ENCODE results near the gene IGIP. TPM values are rescaled to one million over a fixed set of nuclear protein-coding genes. Genes with fewer than 3 reads are reported as not detected.

The IGIP gene
- total RNA-seq, 1 experiment from 2014 or later: 0.48 TPM

- no peak overlapping the region for H3K4me3 ChIP-seq (ENCODE audit: insufficient read depth, low read depth, low read length)
- DNase-seq: no peak
- H3K36me3 ChIP-seq (replicated peaks; ENCODE audit: control insufficient read depth, insufficient read depth, low read length): no peaks in the 10 kb centered on the region
- peaks cover 25% of the 10 kb centered on the region for H3K27me3 ChIP-seq (ENCODE audit: control insufficient read depth, insufficient read depth, low read length)
These were observed 16.5 kb downstream of the IGIP start for GRCh38 chr5:140142246-140142645.

GRCh38 chr5:140142856-140143255 lies 17.1 kb downstream of the IGIP start:
- no peaks in the 10 kb centered on the region for H3K36me3 ChIP-seq (replicated peaks; ENCODE audit: control insufficient read depth, insufficient read depth, low read length)

GRCh38 chr5:140143521-140144258 lies 18.0 kb downstream of the IGIP start:
- H3K27me3 ChIP-seq (ENCODE audit: control insufficient read depth, insufficient read depth, low read length): peaks cover 38% of the 10 kb centered on the region
- no peaks in the 10 kb centered on the region for H3K36me3 ChIP-seq (replicated peaks; ENCODE audit: control insufficient read depth, insufficient read depth, low read length)
- H3K4me3 ChIP-seq (ENCODE audit: insufficient read depth, low read depth, low read length): no peak overlapping the region
- DNase-seq: no peak

More at GRCh38 chr5:140142856-140143255, 17.1 kb downstream of the IGIP start:
- Histone ChIP-seq H3K27me3 (ENCODE audit: control insufficient read depth, insufficient read depth, low read length) (peaks cover 32% of the 10 kb centered on the region), H3K4me3 (ENCODE audit: insufficient read depth, low read depth, low read length) (no peak overlapping the region)
- no peak for DNase-seq

- Histone ChIP-seq H3K27me3 (ENCODE audit: control insufficient read depth, insufficient read depth, low read length) (peaks cover 38% of the 10 kb centered on the region), H3K36me3 (replicated peaks; ENCODE audit: control insufficient read depth, insufficient read depth, low read length) (no peaks in the 10 kb centered on the region), H3K4me3 (ENCODE audit: insufficient read depth, low read depth, low read length) (no peak overlapping the region)
- peak; percentile 16 for DNase-seq
These were observed 19.5 kb downstream of the IGIP start for GRCh38 chr5:140145256-140145655.

GRCh38 chr5:140145818-140146522 lies 20.2 kb downstream of the IGIP start:
- DNase-seq: peak; percentile 91
- no peaks in the 10 kb centered on the region for H3K36me3 ChIP-seq (replicated peaks; ENCODE audit: control insufficient read depth, insufficient read depth, low read length)
- peak overlapping the region; percentile 53 for H3K4me3 ChIP-seq (ENCODE audit: insufficient read depth, low read depth, low read length)
- peaks cover 38% of the 10 kb centered on the region for H3K27me3 ChIP-seq (ENCODE audit: control insufficient read depth, insufficient read depth, low read length)

- Histone ChIP-seq H3K27me3 (ENCODE audit: control insufficient read depth, insufficient read depth, low read length) (peaks cover 38% of the 10 kb centered on the region), H3K4me3 (ENCODE audit: insufficient read depth, low read depth, low read length) (peak overlapping the region; percentile 53), H3K36me3 (replicated peaks; ENCODE audit: control insufficient read depth, insufficient read depth, low read length) (no peaks in the 10 kb centered on the region)
- no peak for DNase-seq
These were observed 20.7 kb downstream of the IGIP start for GRCh38 chr5:140146523-140146842.

- H3K36me3 ChIP-seq (replicated peaks; ENCODE audit: control insufficient read depth, insufficient read depth, low read length): no peaks in the 10 kb centered on the region
- no peak overlapping the region for H3K4me3 ChIP-seq (ENCODE audit: insufficient read depth, low read depth, low read length)
- H3K27me3 ChIP-seq (ENCODE audit: control insufficient read depth, insufficient read depth, low read length): peaks cover 40% of the 10 kb centered on the region
- DNase-seq: no peak
These were observed 21.7 kb downstream of the IGIP start for GRCh38 chr5:140147460-140147859.

GRCh38 chr5:140148508-140148907 lies 22.8 kb downstream of the IGIP start:
- Histone ChIP-seq H3K36me3 (replicated peaks; ENCODE audit: control insufficient read depth, insufficient read depth, low read length) (no peaks in the 10 kb centered on the region), H3K4me3 (ENCODE audit: insufficient read depth, low read depth, low read length) (no peak overlapping the region), H3K27me3 (ENCODE audit: control insufficient read depth, insufficient read depth, low read length) (peaks cover 40% of the 10 kb centered on the region)
- DNase-seq: peak; percentile 91

- Histone ChIP-seq H3K4me3 (ENCODE audit: insufficient read depth, low read depth, low read length) (no peak overlapping the region), H3K36me3 (replicated peaks; ENCODE audit: control insufficient read depth, insufficient read depth, low read length) (no peaks in the 10 kb centered on the region), H3K27me3 (ENCODE audit: control insufficient read depth, insufficient read depth, low read length) (peaks cover 38% of the 10 kb centered on the region)
- DNase-seq: no peak
These were observed 24.5 kb downstream of the IGIP start for GRCh38 chr5:140150201-140150600.

- Histone ChIP-seq H3K4me3 (ENCODE audit: insufficient read depth, low read depth, low read length) (no peak overlapping the region), H3K27me3 (ENCODE audit: control insufficient read depth, insufficient read depth, low read length) (peaks cover 27% of the 10 kb centered on the region), H3K36me3 (replicated peaks; ENCODE audit: control insufficient read depth, insufficient read depth, low read length) (no peaks in the 10 kb centered on the region)
- peak; percentile 35 for DNase-seq
These were observed 25.6 kb downstream of the IGIP start for GRCh38 chr5:140151144-140152021.

- H3K36me3 ChIP-seq (replicated peaks; ENCODE audit: control insufficient read depth, insufficient read depth, low read length): no peaks in the 10 kb centered on the region
- no peak overlapping the region for H3K4me3 ChIP-seq (ENCODE audit: insufficient read depth, low read depth, low read length)
- DNase-seq: peak; percentile 59
- peaks cover 17% of the 10 kb centered on the region for H3K27me3 ChIP-seq (ENCODE audit: control insufficient read depth, insufficient read depth, low read length)
These were observed 26.6 kb downstream of the IGIP start for GRCh38 chr5:140152022-140152999.

GRCh38 chr5:140153255-140153654 lies 27.5 kb downstream of the IGIP start:
- no peaks in the 10 kb centered on the region for H3K36me3 ChIP-seq (replicated peaks; ENCODE audit: control insufficient read depth, insufficient read depth, low read length)
- H3K27me3 ChIP-seq (ENCODE audit: control insufficient read depth, insufficient read depth, low read length): peaks cover 8% of the 10 kb centered on the region
- no peak overlapping the region for H3K4me3 ChIP-seq (ENCODE audit: insufficient read depth, low read depth, low read length)
- DNase-seq: no peak

GRCh38 chr5:140153905-140154304 lies 28.2 kb downstream of the IGIP start:
- Histone ChIP-seq H3K36me3 (replicated peaks; ENCODE audit: control insufficient read depth, insufficient read depth, low read length) (no peaks in the 10 kb centered on the region), H3K4me3 (ENCODE audit: insufficient read depth, low read depth, low read length) (no peak overlapping the region), H3K27me3 (ENCODE audit: control insufficient read depth, insufficient read depth, low read length) (peaks cover 6% of the 10 kb centered on the region; the same call in 1 of the 2 replicates)
- peak; percentile 79 for DNase-seq

Measured in H7 (cell line).